ENCODE results near the gene WIPF2.

WIPF2 gene

DNA sequence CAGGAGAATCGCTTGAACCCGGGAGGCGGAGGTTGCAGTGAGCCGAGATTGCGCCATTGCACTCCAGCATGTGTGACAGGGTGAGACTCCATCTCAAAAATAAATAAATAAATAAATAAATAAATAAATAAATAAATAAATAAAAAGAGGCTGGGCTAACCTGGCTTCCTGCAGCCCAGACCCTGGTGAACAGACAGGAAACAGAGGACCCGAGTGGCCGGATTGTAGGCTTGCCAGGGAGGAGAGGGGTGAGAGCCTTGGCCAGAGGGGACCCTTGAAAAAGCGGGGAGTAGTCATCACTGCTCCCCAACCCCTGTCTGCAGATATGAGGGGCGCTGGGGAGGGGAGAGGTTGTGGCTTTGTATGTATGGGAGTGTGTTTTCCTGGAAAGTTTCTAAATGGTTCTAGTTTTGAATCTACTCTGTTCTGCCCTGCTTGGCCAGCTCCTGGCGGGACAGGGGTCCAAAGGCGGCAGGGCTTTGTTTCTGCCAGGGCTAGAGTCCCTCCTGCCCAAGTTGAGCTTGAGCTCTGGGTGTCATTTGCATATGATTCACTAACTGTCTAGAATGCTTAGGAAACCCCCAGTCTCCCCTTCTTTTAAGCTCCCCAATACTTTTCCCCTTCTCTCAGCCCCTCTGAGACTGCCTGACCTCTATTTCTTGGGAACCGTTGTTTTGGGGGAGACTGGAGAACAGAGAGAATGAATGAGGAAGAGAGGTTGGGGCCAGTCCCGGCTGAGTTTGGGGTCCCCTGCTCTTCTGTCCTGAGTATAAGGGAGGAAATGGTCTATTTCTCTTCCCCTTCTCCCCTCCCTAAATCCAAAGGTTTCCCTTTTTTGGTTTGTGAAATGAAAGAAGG is 106.3 kb downstream of the WIPF2 start (continued):
- TF ChIP-seq ZNF221 (tag by site-specific recombination; IDR thresholded peaks at IDR 0.05; ENCODE audit: borderline replicate concordance): no peak
- TF ChIP-seq ZNF571 (tag by site-specific recombination; IDR thresholded peaks at IDR 0.05): no peak
- TF ChIP-seq BCL11B (tag by site-specific recombination; IDR thresholded peaks at IDR 0.05; ENCODE audit: low read depth): no peak; the same call in 1 of the 2 replicates
- TF ChIP-seq KLF7 (tag by site-specific recombination; IDR thresholded peaks at IDR 0.05; ENCODE audit: borderline replicate concordance): peak; percentile 64; the same call in 1 of the 2 replicates
- TF ChIP-seq ZBTB48 (tag by site-specific recombination; IDR thresholded peaks at IDR 0.05): no peak
- TF ChIP-seq, protein P1, sequence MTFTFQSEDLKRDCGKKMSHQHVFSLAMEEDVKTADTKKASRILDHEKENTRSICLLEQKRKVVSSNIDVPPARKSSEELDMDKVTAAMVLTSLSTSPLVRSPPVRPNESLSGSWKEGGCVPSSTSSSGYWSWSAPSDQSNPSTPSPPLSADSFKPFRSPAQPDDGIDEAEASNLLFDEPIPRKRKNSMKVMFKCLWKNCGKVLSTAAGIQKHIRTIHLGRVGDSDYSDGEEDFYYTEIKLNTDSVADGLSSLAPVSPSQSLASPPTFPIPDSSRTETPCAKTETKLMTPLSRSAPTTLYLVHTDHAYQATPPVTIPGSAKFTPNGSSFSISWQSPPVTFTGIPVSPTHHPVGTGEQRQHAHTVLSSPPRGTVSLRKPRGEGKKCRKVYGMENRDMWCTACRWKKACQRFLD (tag by site-specific recombination; IDR thresholded peaks at IDR 0.05): no peak
- TF ChIP-seq ZNF366 (tag by site-specific recombination; conservative IDR thresholded peaks at IDR 0.05): peak; percentile 75
- TF ChIP-seq ZNF785 (tag by site-specific recombination; IDR thresholded peaks at IDR 0.05): no peak
- 0 out of 2 replicates have a peak, but pooled peaks have one; percentile 61 for TF ChIP-seq ZNF670 (tag by site-specific recombination; IDR thresholded peaks at IDR 0.05; ENCODE audit: low read depth)
- no peak for TF ChIP-seq ZNF529 (tag by site-specific recombination; IDR thresholded peaks at IDR 0.05; ENCODE audit: insufficient replicate concordance)
- TF ChIP-seq ZNF19 (tag by site-specific recombination; IDR thresholded peaks at IDR 0.05; ENCODE audit: low read depth): peak; percentile 78; the same call in 1 of the 2 replicates
- TF ChIP-seq WT1 (tag by site-specific recombination; IDR thresholded peaks at IDR 0.05): 0 out of 2 replicates have a peak, but pooled peaks have one; percentile 33
- TF ChIP-seq ZNF701 (tag by site-specific recombination; IDR thresholded peaks at IDR 0.05): no peak
- TF ChIP-seq OSR2 (tag by site-specific recombination; IDR thresholded peaks at IDR 0.05): no peak
- TF ChIP-seq ZFP37 (tag by site-specific recombination; IDR thresholded peaks at IDR 0.05): peak; percentile 87; the same call in 1 of the 2 replicates
- TF ChIP-seq GLI2 (tag by site-specific recombination; IDR thresholded peaks at IDR 0.05; ENCODE audit: borderline replicate concordance, low read depth): no peak; the same call in 1 of the 2 replicates
- no peak for TF ChIP-seq SALL2 (tag by site-specific recombination; IDR thresholded peaks at IDR 0.05; ENCODE audit: borderline replicate concordance)
- no peak for TF ChIP-seq ZNF707 (tag by site-specific recombination; IDR thresholded peaks at IDR 0.05)
- TF ChIP-seq ZBTB21 (tag by site-specific recombination; IDR thresholded peaks at IDR 0.05): peak; percentile 82
- TF ChIP-seq ZNF658 (tag by site-specific recombination; IDR thresholded peaks at IDR 0.05): no peak
- no peak for TF ChIP-seq ZNF16 (tag by site-specific recombination; IDR thresholded peaks at IDR 0.05; ENCODE audit: low read depth)
- no peak for TF ChIP-seq GLI4 (tag by site-specific recombination; IDR thresholded peaks at IDR 0.05)
- no peak for TF ChIP-seq ZNF660 (tag by site-specific recombination; IDR thresholded peaks at IDR 0.05)
- TF ChIP-seq, protein P2, sequence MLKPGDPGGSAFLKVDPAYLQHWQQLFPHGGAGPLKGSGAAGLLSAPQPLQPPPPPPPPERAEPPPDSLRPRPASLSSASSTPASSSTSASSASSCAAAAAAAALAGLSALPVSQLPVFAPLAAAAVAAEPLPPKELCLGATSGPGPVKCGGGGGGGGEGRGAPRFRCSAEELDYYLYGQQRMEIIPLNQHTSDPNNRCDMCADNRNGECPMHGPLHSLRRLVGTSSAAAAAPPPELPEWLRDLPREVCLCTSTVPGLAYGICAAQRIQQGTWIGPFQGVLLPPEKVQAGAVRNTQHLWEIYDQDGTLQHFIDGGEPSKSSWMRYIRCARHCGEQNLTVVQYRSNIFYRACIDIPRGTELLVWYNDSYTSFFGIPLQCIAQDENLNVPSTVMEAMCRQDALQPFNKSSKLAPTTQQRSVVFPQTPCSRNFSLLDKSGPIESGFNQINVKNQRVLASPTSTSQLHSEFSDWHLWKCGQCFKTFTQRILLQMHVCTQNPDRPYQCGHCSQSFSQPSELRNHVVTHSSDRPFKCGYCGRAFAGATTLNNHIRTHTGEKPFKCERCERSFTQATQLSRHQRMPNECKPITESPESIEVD (tag by site-specific recombination; IDR thresholded peaks at IDR 0.05): no peak
- TF ChIP-seq, protein P3, sequence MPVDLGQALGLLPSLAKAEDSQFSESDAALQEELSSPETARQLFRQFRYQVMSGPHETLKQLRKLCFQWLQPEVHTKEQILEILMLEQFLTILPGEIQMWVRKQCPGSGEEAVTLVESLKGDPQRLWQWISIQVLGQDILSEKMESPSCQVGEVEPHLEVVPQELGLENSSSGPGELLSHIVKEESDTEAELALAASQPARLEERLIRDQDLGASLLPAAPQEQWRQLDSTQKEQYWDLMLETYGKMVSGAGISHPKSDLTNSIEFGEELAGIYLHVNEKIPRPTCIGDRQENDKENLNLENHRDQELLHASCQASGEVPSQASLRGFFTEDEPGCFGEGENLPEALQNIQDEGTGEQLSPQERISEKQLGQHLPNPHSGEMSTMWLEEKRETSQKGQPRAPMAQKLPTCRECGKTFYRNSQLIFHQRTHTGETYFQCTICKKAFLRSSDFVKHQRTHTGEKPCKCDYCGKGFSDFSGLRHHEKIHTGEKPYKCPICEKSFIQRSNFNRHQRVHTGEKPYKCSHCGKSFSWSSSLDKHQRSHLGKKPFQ (tag by site-specific recombination; IDR thresholded peaks at IDR 0.05): no peak
- TF ChIP-seq ZNF548 (tag by site-specific recombination; IDR thresholded peaks at IDR 0.05): no peak
- TF ChIP-seq ZBTB17 (tag by site-specific recombination; IDR thresholded peaks at IDR 0.05): no peak
- TF ChIP-seq ZNF530 (tag by site-specific recombination; IDR thresholded peaks at IDR 0.05; ENCODE audit: low read depth): 0 out of 2 replicates have a peak, but pooled peaks have one; percentile 44
- TF ChIP-seq ZBTB7A (tag by site-specific recombination; IDR thresholded peaks at IDR 0.05; ENCODE audit: low read depth): peak; percentile 68; the same call in 1 of the 2 replicates
- TF ChIP-seq, protein P4, sequence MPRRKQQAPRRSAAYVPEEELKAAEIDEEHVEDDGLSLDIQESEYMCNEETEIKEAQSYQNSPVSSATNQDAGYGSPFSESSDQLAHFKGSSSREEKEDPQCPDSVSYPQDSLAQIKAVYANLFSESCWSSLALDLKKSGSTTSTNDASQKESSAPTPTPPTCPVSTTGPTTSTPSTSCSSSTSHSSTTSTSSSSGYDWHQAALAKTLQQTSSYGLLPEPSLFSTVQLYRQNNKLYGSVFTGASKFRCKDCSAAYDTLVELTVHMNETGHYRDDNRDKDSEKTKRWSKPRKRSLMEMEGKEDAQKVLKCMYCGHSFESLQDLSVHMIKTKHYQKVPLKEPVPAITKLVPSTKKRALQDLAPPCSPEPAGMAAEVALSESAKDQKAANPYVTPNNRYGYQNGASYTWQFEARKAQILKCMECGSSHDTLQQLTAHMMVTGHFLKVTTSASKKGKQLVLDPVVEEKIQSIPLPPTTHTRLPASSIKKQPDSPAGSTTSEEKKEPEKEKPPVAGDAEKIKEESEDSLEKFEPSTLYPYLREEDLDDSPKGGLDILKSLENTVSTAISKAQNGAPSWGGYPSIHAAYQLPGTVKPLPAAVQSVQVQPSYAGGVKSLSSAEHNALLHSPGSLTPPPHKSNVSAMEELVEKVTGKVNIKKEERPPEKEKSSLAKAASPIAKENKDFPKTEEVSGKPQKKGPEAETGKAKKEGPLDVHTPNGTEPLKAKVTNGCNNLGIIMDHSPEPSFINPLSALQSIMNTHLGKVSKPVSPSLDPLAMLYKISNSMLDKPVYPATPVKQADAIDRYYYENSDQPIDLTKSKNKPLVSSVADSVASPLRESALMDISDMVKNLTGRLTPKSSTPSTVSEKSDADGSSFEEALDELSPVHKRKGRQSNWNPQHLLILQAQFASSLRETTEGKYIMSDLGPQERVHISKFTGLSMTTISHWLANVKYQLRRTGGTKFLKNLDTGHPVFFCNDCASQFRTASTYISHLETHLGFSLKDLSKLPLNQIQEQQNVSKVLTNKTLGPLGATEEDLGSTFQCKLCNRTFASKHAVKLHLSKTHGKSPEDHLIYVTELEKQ (tag by site-specific recombination; IDR thresholded peaks at IDR 0.05; ENCODE audit: borderline replicate concordance): peak; percentile 49; the same call in 1 of the 2 replicates
- peak; percentile 97 for TF ChIP-seq ZNF433 (tag by site-specific recombination; IDR thresholded peaks at IDR 0.05; ENCODE audit: low read depth)
- peak; percentile 99 for TF ChIP-seq ZNF394 (tag by site-specific recombination; IDR thresholded peaks at IDR 0.05; ENCODE audit: borderline replicate concordance)
- 0 out of 2 replicates have a peak, but pooled peaks have one; percentile 61 for TF ChIP-seq ZNF155 (tag by site-specific recombination; IDR thresholded peaks at IDR 0.05)
